GM12892 (cell line): ENCODE results near the gene CPLANE2. TPM values are rescaled to one million over a fixed set of nuclear protein-coding genes. Genes with fewer than 3 reads are reported as not detected.
A peak's percentile ranks its signal among the peaks of the same experiment; 100 is the strongest.

Experiments used
- DNase-seq: peaks from one replicate; pipeline ENCODE4 v3.0.0; 2011; ENCODE audit not compliant: insufficient read length
- FAIRE-seq: peaks from 2 replicates; lab custom pipeline; 2011; peaks lifted over from hg19 to GRCh38; lab: Jason Lieb, UNC
- POLR2A ChIP-seq: IDR thresholded peaks from 2 replicates; pipeline ENCODE4 v1.6.1; 2011; ENCODE audit warnings: low read depth, low read length, control low read depth
- POLR2AphosphoS5 ChIP-seq: IDR thresholded peaks from 2 replicates; pipeline ENCODE4 v1.6.1; 2011; ENCODE audit warnings: low read depth, low read length, control low read depth
- TAF1 ChIP-seq: IDR thresholded peaks from 2 replicates; pipeline ENCODE4 v1.6.1; 2011; ENCODE audit warnings: low read depth, mild to moderate bottlenecking, control low read depth, low read length, borderline replicate concordance
- polyA plus RNA-seq: library from polyadenylated mRNA; unstranded; fragments of >200 nt; gene quantifications from one replicate; pipeline ENCODE4 v1.2.1, GENCODE V29; 2012; ENCODE audit warnings: missing spikeins, inconsistent platforms; ENCODE audit not compliant: missing spikeins

CPLANE2 gene
- 1.1 TPM for polyA plus RNA-seq

GRCh38 chr1:16236511-16237342, at the start of gene CPLANE2:
Gene CPLANE2, minus strand, starts transcription at chr1:16237183. Its CDS starts 441 bp downstream, at chr1:16236742.
- peak; percentile 95 for DNase-seq
- TF ChIP-seq TAF1 (0 out of 2 replicates have a peak, but pooled peaks have one; percentile 28), POLR2AphosphoS5 (no peak; the same call in 1 of the 2 replicates), POLR2A (peak; percentile 64; the same call in 1 of the 2 replicates)
- peak; percentile 99 for FAIRE-seq

- TF ChIP-seq TAF1 (no peak), POLR2A (no peak), POLR2AphosphoS5 (no peak)
- no peak for FAIRE-seq
- DNase-seq, result no peak
Observed at GRCh38 chr1:16286122-16286521, 49.1 kb upstream of the CPLANE2 start.

GRCh38 chr1:16281765-16282164, 44.8 kb upstream of the CPLANE2 start:
- no peak for TF ChIP-seq POLR2AphosphoS5
- no peak for TF ChIP-seq TAF1
- no peak for FAIRE-seq

GRCh38 chr1:16279186-16279585, 42.2 kb upstream of the CPLANE2 start:
- no peak for TF ChIP-seq POLR2A
- TF ChIP-seq TAF1, result no peak
- TF ChIP-seq POLR2AphosphoS5, result no peak
- FAIRE-seq (no peak), DNase-seq (no peak)

More at GRCh38 chr1:16281765-16282164, 44.8 kb upstream of the CPLANE2 start:
- no peak for DNase-seq

GRCh38 chr1:16276302-16277030, 39.5 kb upstream of the CPLANE2 start:
- TF ChIP-seq POLR2A (no peak), TAF1 (no peak), POLR2AphosphoS5 (no peak)
- FAIRE-seq, result no peak
- no peak for DNase-seq

- no peak for FAIRE-seq
- DNase-seq, result no peak
- no peak for TF ChIP-seq POLR2A
- TF ChIP-seq POLR2AphosphoS5, result no peak
- TF ChIP-seq TAF1, result no peak
Observed at GRCh38 chr1:16275591-16275990, 38.6 kb upstream of the CPLANE2 start.

- TF ChIP-seq POLR2A, result no peak
- TF ChIP-seq POLR2AphosphoS5, result no peak
- TF ChIP-seq TAF1, result no peak
- DNase-seq (no peak), FAIRE-seq (no peak)
Observed at GRCh38 chr1:16267690-16268180, 30.8 kb upstream of the CPLANE2 start.

GRCh38 chr1:16266411-16267118, 29.6 kb upstream of the CPLANE2 start:
- no peak for TF ChIP-seq TAF1
- no peak for TF ChIP-seq POLR2A
- no peak for TF ChIP-seq POLR2AphosphoS5
- FAIRE-seq (no peak), DNase-seq (no peak)

- TF ChIP-seq POLR2AphosphoS5 (no peak), POLR2A (no peak), TAF1 (no peak)
- FAIRE-seq (no peak), DNase-seq (no peak)
Observed at GRCh38 chr1:16262067-16262466, 25.1 kb upstream of the CPLANE2 start.

- no peak for DNase-seq
- FAIRE-seq, result peak; percentile 56
- TF ChIP-seq POLR2AphosphoS5 (no peak), POLR2A (no peak), TAF1 (no peak)
Observed at GRCh38 chr1:16260814-16261213, 23.8 kb upstream of the CPLANE2 start.
